GM12872 (cell line): Measurements from ENCODE around the gene CNTLN.

Experiments
- CTCF ChIP-seq: IDR thresholded peaks from 3 replicates; pipeline ENCODE4 v1.5.1; 2011; ENCODE audit warnings: low read depth, mild to moderate bottlenecking, low read length, moderate library complexity; ENCODE audit not compliant: insufficient read depth

The CNTLN gene

GRCh38 chr9:17269799-17270198 is 135.0 kb downstream of the CNTLN start:
- TF ChIP-seq CTCF: no peak

GRCh38 chr9:17272536-17272935 is 137.7 kb downstream of the CNTLN start:
- no peak for TF ChIP-seq CTCF

GRCh38 chr9:17280350-17281012 is 145.6 kb downstream of the CNTLN start:
- TF ChIP-seq CTCF: no peak

GRCh38 chr9:17291766-17292165 is 156.9 kb downstream of the CNTLN start:
- TF ChIP-seq CTCF: no peak

GRCh38 chr9:17293685-17294084 is 158.8 kb downstream of the CNTLN start:
- no peak for TF ChIP-seq CTCF

GRCh38 chr9:17294822-17295624 is 160.2 kb downstream of the CNTLN start:
- TF ChIP-seq CTCF: no peak

GRCh38 chr9:17315341-17315740 is 180.5 kb downstream of the CNTLN start:
- TF ChIP-seq CTCF: no peak
